Ascending aorta (tissue), 2 donors: Measurements from ENCODE around the gene DYNC1I1. TPM values are rescaled to one million over a fixed set of nuclear protein-coding genes. Genes with fewer than 3 reads are reported as not detected.

Experiments used
- DNase-seq, 2 donors: peaks; one replicate each; pipeline ENCODE4 v3.0.0-alpha.2; 2019; ENCODE audit warnings: low spot score in 2 of 2
- H3K27ac ChIP-seq, 2 donors: fragments of 200-600 bp; sonication (generic); one replicate each; pipeline ENCODE4 v1.5.1; 2016 to 2017; ENCODE audit warnings: mild to moderate bottlenecking in 1 of 2
- H3K27me3 ChIP-seq: fragments of 200-600 bp; sonication (generic); one replicate; pipeline ENCODE4 v1.5.1; 2017
- H3K36me3 ChIP-seq, 2 donors: fragments of 200-600 bp; sonication (generic); one replicate each; pipeline ENCODE4 v1.5.1; 2016
- H3K4me1 ChIP-seq, 2 donors: fragments of 200-600 bp; sonication (generic); one replicate each; pipeline ENCODE4 v1.5.1; 2016 to 2017; ENCODE audit warnings: mild to moderate bottlenecking in 1 of 2
- H3K4me3 ChIP-seq, 2 donors: fragments of 200-600 bp; sonication (generic); one replicate each; pipeline ENCODE4 v1.5.1; 2016 to 2017; ENCODE audit warnings: mild to moderate bottlenecking in 1 of 2
- H3K9me3 ChIP-seq, 2 donors: fragments of 200-600 bp; sonication (generic); one replicate each; pipeline ENCODE4 v1.5.1; 2016
- CTCF ChIP-seq, 3 experiments: fragments of 200-600 bp in 2 of 3; fragments of 450-650 bp in 1 of 3; sonication (generic) in 2 of 3; IDR thresholded peaks; one replicate each; pipeline ENCODE4 v1.5.1; 2016 to 2019; ENCODE audit warnings: antibody characterized with exemption in 3 of 3, mild to moderate bottlenecking in 1 of 3, moderate library complexity in 1 of 3
- intact Hi-C: fragments of 100-400 bp; cut with DNase I; formaldehyde crosslinking; loops from one replicate; pipeline ENCODE4 v1.15.1; 2023
- total RNA-seq: library from RNA; depleted of rRNA; stranded (reverse); fragments of >200 nt; gene quantifications from one replicate; pipeline ENCODE4 v1.1.0, GENCODE V29; 2016

The DYNC1I1 gene
- total RNA-seq, 1 donor from 2014 or later, result 13.2 TPM

- DNase-seq, result no peak
- intact Hi-C loops, result no loop called here
- Histone ChIP-seq H3K9me3 (no peaks in the 10 kb centered on the region), H3K4me1 (no peaks in the 10 kb centered on the region), H3K4me3 (no peak overlapping the region), H3K27me3 (no peaks in the 10 kb centered on the region), H3K27ac (no peak overlapping the region), H3K36me3 (no peaks in the 10 kb centered on the region)
- no peak for TF ChIP-seq CTCF (IDR thresholded peaks at IDR 0.05)
Observed at GRCh38 chr7:95817866-95818640, 45.7 kb downstream of the DYNC1I1 start.

- intact Hi-C loops, result no loop called here
- DNase-seq, result no peak
- no peak for TF ChIP-seq CTCF (IDR thresholded peaks at IDR 0.05)
- no peaks in the 10 kb centered on the region for H3K27me3 ChIP-seq
- H3K4me3 ChIP-seq, result no peak overlapping the region
- H3K27ac ChIP-seq, result no peak overlapping the region
- H3K4me1 ChIP-seq, result no peaks in the 10 kb centered on the region
- no peaks in the 10 kb centered on the region for H3K36me3 ChIP-seq
- H3K9me3 ChIP-seq, result no peaks in the 10 kb centered on the region
Observed at GRCh38 chr7:95820778-95821177, 48.4 kb downstream of the DYNC1I1 start.

- no peak for DNase-seq
- Histone ChIP-seq H3K27ac (no peak overlapping the region), H3K4me3 (no peak overlapping the region), H3K36me3 (no peaks in the 10 kb centered on the region), H3K27me3 (no peaks in the 10 kb centered on the region), H3K9me3 (no peaks in the 10 kb centered on the region), H3K4me1 (no peaks in the 10 kb centered on the region)
- no peak for TF ChIP-seq CTCF (IDR thresholded peaks at IDR 0.05)
- intact Hi-C loops, result no loop called here
Observed at GRCh38 chr7:95822717-95823116, 50.4 kb downstream of the DYNC1I1 start.

GRCh38 chr7:95824616-95825015, 52.3 kb downstream of the DYNC1I1 start:
- TF ChIP-seq CTCF (IDR thresholded peaks at IDR 0.05), result no peak

GRCh38 chr7:95828824-95829790, 56.8 kb downstream of the DYNC1I1 start:
- Histone ChIP-seq H3K36me3 (no peaks in the 10 kb centered on the region), H3K9me3 (no peaks in the 10 kb centered on the region), H3K4me3 (no peak overlapping the region), H3K27me3 (no peaks in the 10 kb centered on the region), H3K4me1 (no peaks in the 10 kb centered on the region), H3K27ac (no peak overlapping the region)
- no peak for DNase-seq
- intact Hi-C loops, result no loop called here
- TF ChIP-seq CTCF (IDR thresholded peaks at IDR 0.05), result no peak

More at GRCh38 chr7:95824616-95825015, 52.3 kb downstream of the DYNC1I1 start:
- no peaks in the 10 kb centered on the region for H3K4me1 ChIP-seq
- no peak overlapping the region for H3K4me3 ChIP-seq
- no peaks in the 10 kb centered on the region for H3K9me3 ChIP-seq
- H3K36me3 ChIP-seq, result no peaks in the 10 kb centered on the region
- H3K27ac ChIP-seq, result no peak overlapping the region
- intact Hi-C loops, result no loop called here
- no peaks in the 10 kb centered on the region for H3K27me3 ChIP-seq
- DNase-seq, result no peak
